Neural progenitor cell (in vitro differentiated cells): ENCODE measurements around the gene FAM20C. TPM values are rescaled to one million over a fixed set of nuclear protein-coding genes. Genes with fewer than 3 reads are reported as not detected.

Source experiments
- DNase-seq: peaks from one replicate; pipeline ENCODE4 v3.0.0-alpha.2; 2016; ENCODE audit warnings: low spot score
- H2AFZ ChIP-seq: fragments of 200-600 bp; sonication (generic); replicated peaks from 2 replicates; pipeline ENCODE4 v1.6.1; 2016; ENCODE audit warnings: antibody characterized with exemption
- H3F3A ChIP-seq: fragments of 200-600 bp; sonication (generic); 2 replicates; pipeline ENCODE4 v1.6.1; 2016; ENCODE audit warnings: antibody characterized with exemption, low read depth
- H3K27ac ChIP-seq: fragments of 200-600 bp; sonication (generic); 2 replicates; pipeline ENCODE4 v1.5.1; 2016; ENCODE audit warnings: mild to moderate bottlenecking
- H3K27me3 ChIP-seq: fragments of 200-600 bp; sonication (generic); 2 replicates; pipeline ENCODE4 v1.6.1; 2016; ENCODE audit warnings: mild to moderate bottlenecking, moderate library complexity
- H3K36me3 ChIP-seq: fragments of 200-600 bp; sonication (generic); 2 replicates; pipeline ENCODE4 v1.5.1; 2016
- H3K4me1 ChIP-seq: fragments of 200-600 bp; sonication (generic); 2 replicates; pipeline ENCODE4 v1.6.1; 2016; ENCODE audit warnings: mixed run types
- H3K4me2 ChIP-seq: fragments of 200-600 bp; sonication (generic); 2 replicates; pipeline ENCODE4 v1.6.1; 2016
- H3K4me3 ChIP-seq: fragments of 200-600 bp; sonication (generic); 2 replicates; pipeline ENCODE4 v1.5.1; 2016
- H3K79me2 ChIP-seq: fragments of 200-600 bp; sonication (generic); 2 replicates; pipeline ENCODE4 v1.6.1; 2016; ENCODE audit warnings: low read depth
- H3K9ac ChIP-seq: fragments of 200-600 bp; sonication (generic); 2 replicates; pipeline ENCODE4 v1.6.1; 2016
- H3K9me3 ChIP-seq: fragments of 200-600 bp; sonication (generic); 2 replicates; pipeline ENCODE4 v1.5.1; 2016; ENCODE audit warnings: low read depth
- H4K20me1 ChIP-seq: fragments of 200-600 bp; sonication (generic); 2 replicates; pipeline ENCODE4 v1.6.1; 2016; ENCODE audit warnings: low read depth
- H3K27ac Mint-ChIP-seq: 3 replicates; pipeline ENCODE4 v1.8.0; 2021; ENCODE audit warnings: mixed read lengths
- H3K27me3 Mint-ChIP-seq: 2 replicates; pipeline ENCODE4 v1.8.0; 2022; ENCODE audit warnings: low read depth, mild to moderate bottlenecking, inconsistent platforms, moderate library complexity, mixed read lengths; ENCODE audit not compliant: insufficient read depth
- H3K36me3 Mint-ChIP-seq: 3 replicates; pipeline ENCODE4 v1.8.0; 2021; ENCODE audit warnings: mixed read lengths
- H3K4me1 Mint-ChIP-seq: 3 replicates; pipeline ENCODE4 v1.8.0; 2021; ENCODE audit warnings: mixed read lengths
- H3K4me3 Mint-ChIP-seq: 3 replicates; pipeline ENCODE4 v1.8.0; 2021; ENCODE audit warnings: mild to moderate bottlenecking, moderate library complexity, mixed read lengths
- H3K9me3 Mint-ChIP-seq: 3 replicates; pipeline ENCODE4 v1.8.0; 2020; ENCODE audit warnings: mixed read lengths
- EZH2 ChIP-seq: fragments of 200-600 bp; sonication (generic); IDR thresholded peaks from 2 replicates; pipeline ENCODE4 v1.6.1; 2017; ENCODE audit warnings: antibody characterized with exemption, mild to moderate bottlenecking, moderate library complexity
- EZH2phosphoT487 ChIP-seq: fragments of 200-600 bp; sonication (generic); IDR thresholded peaks from 2 replicates; pipeline ENCODE4 v1.6.1; 2017; ENCODE audit warnings: antibody characterized with exemption
- total RNA-seq: library from RNA; depleted of rRNA; stranded (reverse); fragments of >200 nt; gene quantifications from 2 replicates; pipeline ENCODE4 v1.2.3, GENCODE V29; 2015; ENCODE audit warnings: low replicate concordance
- TF ChIP-seq, protein P1 (sequence below): fragments of 200-600 bp; sonication (generic); IDR thresholded peaks from 2 replicates; pipeline ENCODE4 v1.5.1; 2017; ENCODE audit warnings: antibody characterized with exemption, mild to moderate bottlenecking

Gene FAM20C
- total RNA-seq, 1 donor from 2014 or later, result 3.8 TPM

GRCh38 chr7:190196-190595 is 2.2 kb upstream of the FAM20C start:
- no peak overlapping the region for H3K9ac ChIP-seq
- Mint-ChIP-seq H3K36me3 (no peaks in the 10 kb centered on the region), H3K27me3 (peaks cover 17% of the 10 kb centered on the region), H3K4me3 (peak overlapping the region; percentile 3), H3K27ac (no peak overlapping the region), H3K9me3 (no peaks in the 10 kb centered on the region), H3K4me1 (peaks cover 49% of the 10 kb centered on the region)
- H3K79me2 ChIP-seq, result no peaks in the 10 kb centered on the region
- peaks cover 26% of the 10 kb centered on the region for H4K20me1 ChIP-seq
- peak; percentile 54 for DNase-seq
- peaks cover 23% of the 10 kb centered on the region for H3K4me1 ChIP-seq
- no peaks in the 10 kb centered on the region for H3K9me3 ChIP-seq
- no peak for TF ChIP-seq EZH2phosphoT487
- TF ChIP-seq EZH2, result no peak
- TF ChIP-seq, protein P1, sequence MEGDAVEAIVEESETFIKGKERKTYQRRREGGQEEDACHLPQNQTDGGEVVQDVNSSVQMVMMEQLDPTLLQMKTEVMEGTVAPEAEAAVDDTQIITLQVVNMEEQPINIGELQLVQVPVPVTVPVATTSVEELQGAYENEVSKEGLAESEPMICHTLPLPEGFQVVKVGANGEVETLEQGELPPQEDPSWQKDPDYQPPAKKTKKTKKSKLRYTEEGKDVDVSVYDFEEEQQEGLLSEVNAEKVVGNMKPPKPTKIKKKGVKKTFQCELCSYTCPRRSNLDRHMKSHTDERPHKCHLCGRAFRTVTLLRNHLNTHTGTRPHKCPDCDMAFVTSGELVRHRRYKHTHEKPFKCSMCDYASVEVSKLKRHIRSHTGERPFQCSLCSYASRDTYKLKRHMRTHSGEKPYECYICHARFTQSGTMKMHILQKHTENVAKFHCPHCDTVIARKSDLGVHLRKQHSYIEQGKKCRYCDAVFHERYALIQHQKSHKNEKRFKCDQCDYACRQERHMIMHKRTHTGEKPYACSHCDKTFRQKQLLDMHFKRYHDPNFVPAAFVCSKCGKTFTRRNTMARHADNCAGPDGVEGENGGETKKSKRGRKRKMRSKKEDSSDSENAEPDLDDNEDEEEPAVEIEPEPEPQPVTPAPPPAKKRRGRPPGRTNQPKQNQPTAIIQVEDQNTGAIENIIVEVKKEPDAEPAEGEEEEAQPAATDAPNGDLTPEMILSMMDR, result no peak
- no peak overlapping the region for H3K4me3 ChIP-seq
- H3K4me2 ChIP-seq, result no peak overlapping the region
- peaks cover 16% of the 10 kb centered on the region for H3F3A ChIP-seq
- H3K27ac ChIP-seq, result no peak overlapping the region
- H3K27me3 ChIP-seq, result peaks cover 78% of the 10 kb centered on the region
- no peaks in the 10 kb centered on the region for H3K36me3 ChIP-seq
- H2AFZ ChIP-seq, result no peak overlapping the region

DNA sequence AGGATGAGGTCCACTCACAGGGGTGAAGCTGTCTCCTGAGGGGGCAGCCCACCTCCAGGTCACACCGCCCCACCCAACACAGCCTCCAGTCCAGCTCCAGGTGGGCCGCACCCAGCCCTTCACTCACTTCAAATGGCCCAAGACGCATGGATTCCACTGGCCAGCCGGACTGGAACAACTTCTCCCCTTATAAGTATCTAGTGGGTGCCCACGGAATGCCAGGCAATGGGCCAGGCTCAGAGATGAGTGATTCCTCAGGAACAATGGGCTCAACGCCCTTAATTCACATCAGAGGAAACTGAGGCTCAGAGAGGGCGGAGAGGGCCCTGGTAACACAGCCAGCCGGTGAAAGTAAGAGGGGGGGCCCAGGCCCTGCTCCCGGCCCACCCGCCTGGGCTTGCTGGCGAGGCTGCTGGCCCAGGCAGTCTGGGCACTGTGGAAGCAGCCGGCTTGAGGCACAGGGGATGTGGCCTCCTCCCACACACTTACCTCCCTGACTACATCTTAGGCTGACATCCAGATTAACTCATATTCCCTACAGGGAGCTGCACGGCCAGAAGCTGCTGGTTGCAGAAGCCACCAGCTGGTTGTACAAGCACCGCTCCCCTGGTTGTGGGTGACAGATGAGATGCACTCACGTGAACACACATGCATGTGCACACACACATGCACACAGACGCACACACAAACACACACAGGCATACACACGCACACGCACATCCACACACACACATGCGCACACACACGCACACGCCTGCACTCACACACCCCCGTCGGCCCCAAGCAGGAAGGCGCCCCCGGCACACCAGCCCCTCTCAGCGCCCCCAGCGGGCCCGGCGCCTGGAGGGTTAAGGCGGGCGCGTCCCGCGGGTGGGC is 1.0 kb upstream of the FAM20C start:
- Mint-ChIP-seq H3K9me3 (no peaks in the 10 kb centered on the region), H3K27ac (peak overlapping the region; percentile 72), H3K4me3 (peak overlapping the region; percentile 94), H3K4me1 (peaks cover 59% of the 10 kb centered on the region), H3K36me3 (peaks cover 9% of the 10 kb centered on the region), H3K27me3 (peaks cover 19% of the 10 kb centered on the region)
- no peaks in the 10 kb centered on the region for H3K36me3 ChIP-seq
- H2AFZ ChIP-seq, result no peak overlapping the region
- peaks cover 82% of the 10 kb centered on the region for H3K27me3 ChIP-seq
- peak overlapping the region; percentile 89 for H3K4me2 ChIP-seq
- H3K9me3 ChIP-seq, result no peaks in the 10 kb centered on the region
- H3F3A ChIP-seq, result peaks cover 16% of the 10 kb centered on the region
- H3K79me2 ChIP-seq, result no peaks in the 10 kb centered on the region
- H3K4me3 ChIP-seq, result peak overlapping the region; percentile 57
- no peak overlapping the region for H3K9ac ChIP-seq
- no peak overlapping the region for H3K27ac ChIP-seq
- peaks cover 30% of the 10 kb centered on the region for H4K20me1 ChIP-seq
- H3K4me1 ChIP-seq, result peaks cover 23% of the 10 kb centered on the region
- DNase-seq, result peak; percentile 37
- TF ChIP-seq, protein P1, result no peak
- TF ChIP-seq EZH2 (no peak), EZH2phosphoT487 (peak; percentile 53)

- peaks cover 19% of the 10 kb centered on the region for H3K27me3 Mint-ChIP-seq
- Histone ChIP-seq H3K79me2 (no peaks in the 10 kb centered on the region), H2AFZ (peak overlapping the region; percentile 90), H3K4me2 (peak overlapping the region; percentile 89), H3K9ac (no peak overlapping the region), H4K20me1 (peaks cover 30% of the 10 kb centered on the region), H3K27ac (no peak overlapping the region), H3K27me3 (peaks cover 78% of the 10 kb centered on the region), H3K4me1 (peaks cover 23% of the 10 kb centered on the region), H3K36me3 (no peaks in the 10 kb centered on the region), H3F3A (peaks cover 16% of the 10 kb centered on the region), H3K4me3 (peak overlapping the region; percentile 57), H3K9me3 (no peaks in the 10 kb centered on the region)
- no peak for TF ChIP-seq EZH2phosphoT487
- no peak for TF ChIP-seq EZH2
- TF ChIP-seq, protein P1, result no peak
- peak overlapping the region; percentile 50 for H3K4me3 Mint-ChIP-seq
- H3K4me1 Mint-ChIP-seq, result peaks cover 58% of the 10 kb centered on the region
- H3K36me3 Mint-ChIP-seq, result peaks cover 17% of the 10 kb centered on the region
- H3K9me3 Mint-ChIP-seq, result no peaks in the 10 kb centered on the region
- no peak overlapping the region for H3K27ac Mint-ChIP-seq
- peak; percentile 50 for DNase-seq
These were observed 520 bp downstream of the FAM20C start for GRCh38 chr7:192701-193480.
